ENCODE results near the gene KIRREL3.
"Not testable (repeated sequence)": the region's sequence is repeated elsewhere in the genome, so short reads cannot be mapped to it uniquely, and the experiment has no call there.

KIRREL3 gene

DNA sequence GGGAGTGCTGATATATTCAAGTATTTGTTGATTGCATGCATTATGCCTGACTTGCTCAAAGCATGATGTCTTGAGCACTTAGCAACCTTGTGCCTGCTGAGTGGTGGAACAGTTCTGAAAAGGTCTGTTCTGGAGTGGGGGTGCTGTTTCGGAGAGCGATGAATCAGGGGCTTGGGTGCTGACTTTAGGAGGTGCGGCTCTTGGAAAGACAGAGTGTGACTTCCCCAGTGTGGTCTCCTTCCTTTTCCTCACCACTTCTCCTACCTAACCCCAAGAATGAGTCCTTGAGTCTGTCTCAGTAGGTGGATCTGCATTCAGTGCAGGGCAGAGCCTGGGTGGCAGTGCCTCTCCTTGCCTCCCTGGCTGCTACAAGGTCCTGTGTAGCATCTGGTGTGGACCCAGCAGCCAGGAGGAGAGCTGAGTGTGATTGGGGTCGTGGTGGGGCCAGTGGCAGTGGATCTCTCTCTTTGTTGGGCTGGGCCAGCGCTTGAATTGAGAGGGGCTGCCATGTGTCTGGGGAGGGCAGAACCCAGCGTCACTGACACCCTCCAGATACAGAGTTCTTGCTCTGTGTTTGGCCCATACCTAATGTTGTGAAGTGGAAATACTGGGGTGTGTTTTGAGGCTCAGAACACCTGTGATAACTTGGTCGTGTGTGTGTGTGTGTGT lies 609.1 kb downstream of the KIRREL3 start:
- no peak for FAIRE-seq
- TF ChIP-seq, protein P1, sequence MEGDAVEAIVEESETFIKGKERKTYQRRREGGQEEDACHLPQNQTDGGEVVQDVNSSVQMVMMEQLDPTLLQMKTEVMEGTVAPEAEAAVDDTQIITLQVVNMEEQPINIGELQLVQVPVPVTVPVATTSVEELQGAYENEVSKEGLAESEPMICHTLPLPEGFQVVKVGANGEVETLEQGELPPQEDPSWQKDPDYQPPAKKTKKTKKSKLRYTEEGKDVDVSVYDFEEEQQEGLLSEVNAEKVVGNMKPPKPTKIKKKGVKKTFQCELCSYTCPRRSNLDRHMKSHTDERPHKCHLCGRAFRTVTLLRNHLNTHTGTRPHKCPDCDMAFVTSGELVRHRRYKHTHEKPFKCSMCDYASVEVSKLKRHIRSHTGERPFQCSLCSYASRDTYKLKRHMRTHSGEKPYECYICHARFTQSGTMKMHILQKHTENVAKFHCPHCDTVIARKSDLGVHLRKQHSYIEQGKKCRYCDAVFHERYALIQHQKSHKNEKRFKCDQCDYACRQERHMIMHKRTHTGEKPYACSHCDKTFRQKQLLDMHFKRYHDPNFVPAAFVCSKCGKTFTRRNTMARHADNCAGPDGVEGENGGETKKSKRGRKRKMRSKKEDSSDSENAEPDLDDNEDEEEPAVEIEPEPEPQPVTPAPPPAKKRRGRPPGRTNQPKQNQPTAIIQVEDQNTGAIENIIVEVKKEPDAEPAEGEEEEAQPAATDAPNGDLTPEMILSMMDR (IDR thresholded peaks at IDR 0.05; ENCODE audit: insufficient read depth, missing control alignments): no peak
- DNase-seq (ENCODE audit: insufficient read length, low spot score): no peak

DNA sequence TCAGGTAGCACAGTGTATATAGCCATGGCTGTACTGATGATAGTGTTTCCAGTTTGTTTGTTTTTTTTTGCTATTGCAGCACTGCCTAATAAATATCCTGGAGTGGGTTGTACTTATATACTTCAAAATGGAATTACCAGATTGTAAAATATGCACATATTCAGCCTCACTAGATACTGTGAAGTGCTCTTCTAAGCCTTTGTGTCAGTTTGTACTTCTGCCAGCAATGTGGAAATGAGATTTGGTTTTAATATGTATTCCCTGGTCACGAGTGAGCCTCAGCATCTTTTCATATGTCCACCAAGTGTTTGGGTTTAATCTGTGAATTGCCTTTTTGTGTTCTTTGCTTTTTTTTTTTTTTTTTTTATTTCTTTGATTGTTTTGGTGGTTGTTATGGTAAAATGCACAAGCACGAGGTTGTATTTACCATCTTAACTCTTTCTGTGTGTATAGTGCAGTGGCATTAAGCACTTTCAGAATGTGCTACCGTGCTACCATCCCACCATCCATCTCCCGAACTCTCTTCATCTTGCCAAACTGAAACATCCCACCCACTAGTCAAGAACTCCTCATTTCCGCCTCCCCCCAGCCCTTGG lies 610.2 kb downstream of the KIRREL3 start:
- FAIRE-seq (no peak), DNase-seq (ENCODE audit: insufficient read length, low spot score) (no peak)
- TF ChIP-seq, protein P1 (IDR thresholded peaks at IDR 0.05; ENCODE audit: insufficient read depth, missing control alignments): no peak

DNA sequence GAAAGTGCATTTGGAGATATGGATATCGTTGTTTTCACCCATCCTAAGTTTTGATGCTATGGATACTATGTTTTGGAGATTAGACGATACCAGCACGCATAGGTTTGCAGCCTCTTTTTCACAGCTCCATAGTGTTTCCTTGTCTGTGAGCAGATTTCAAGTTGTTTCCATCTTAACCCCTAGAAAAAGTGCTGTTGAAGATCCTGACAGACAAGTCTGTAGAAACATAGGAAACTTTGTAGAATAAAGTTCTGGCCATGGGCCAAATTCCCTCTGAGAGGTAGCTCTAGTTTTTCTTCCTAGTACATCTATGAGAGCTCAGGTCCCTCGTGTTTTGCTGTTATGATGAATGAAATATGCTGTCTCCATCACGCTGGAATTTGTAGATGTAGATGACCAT lies 612.7 kb downstream of the KIRREL3 start:
- DNase-seq (ENCODE audit: insufficient read length, low spot score): no peak
- FAIRE-seq: no peak
- TF ChIP-seq, protein P1 (IDR thresholded peaks at IDR 0.05; ENCODE audit: insufficient read depth, missing control alignments): no peak

DNA sequence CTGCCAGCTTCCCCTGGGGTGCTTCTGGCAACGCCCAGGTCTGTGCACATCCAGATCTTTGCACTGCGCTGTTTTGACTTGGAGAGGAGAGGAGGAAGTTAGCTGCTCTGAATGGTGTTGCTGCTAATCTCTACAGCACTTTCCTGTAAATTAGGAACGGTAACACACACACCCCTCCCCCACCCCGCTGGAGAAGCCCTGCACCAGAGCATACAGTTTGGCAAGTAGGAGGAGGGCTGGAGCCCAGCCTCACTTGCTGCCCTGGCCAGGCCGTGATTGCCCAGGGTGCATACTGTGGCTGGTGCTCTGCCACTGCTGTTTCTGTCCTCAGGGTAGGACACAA lies 613.9 kb downstream of the KIRREL3 start:
- FAIRE-seq; DNase-seq (ENCODE audit: insufficient read length, low spot score): not testable (repeated sequence)

DNA sequence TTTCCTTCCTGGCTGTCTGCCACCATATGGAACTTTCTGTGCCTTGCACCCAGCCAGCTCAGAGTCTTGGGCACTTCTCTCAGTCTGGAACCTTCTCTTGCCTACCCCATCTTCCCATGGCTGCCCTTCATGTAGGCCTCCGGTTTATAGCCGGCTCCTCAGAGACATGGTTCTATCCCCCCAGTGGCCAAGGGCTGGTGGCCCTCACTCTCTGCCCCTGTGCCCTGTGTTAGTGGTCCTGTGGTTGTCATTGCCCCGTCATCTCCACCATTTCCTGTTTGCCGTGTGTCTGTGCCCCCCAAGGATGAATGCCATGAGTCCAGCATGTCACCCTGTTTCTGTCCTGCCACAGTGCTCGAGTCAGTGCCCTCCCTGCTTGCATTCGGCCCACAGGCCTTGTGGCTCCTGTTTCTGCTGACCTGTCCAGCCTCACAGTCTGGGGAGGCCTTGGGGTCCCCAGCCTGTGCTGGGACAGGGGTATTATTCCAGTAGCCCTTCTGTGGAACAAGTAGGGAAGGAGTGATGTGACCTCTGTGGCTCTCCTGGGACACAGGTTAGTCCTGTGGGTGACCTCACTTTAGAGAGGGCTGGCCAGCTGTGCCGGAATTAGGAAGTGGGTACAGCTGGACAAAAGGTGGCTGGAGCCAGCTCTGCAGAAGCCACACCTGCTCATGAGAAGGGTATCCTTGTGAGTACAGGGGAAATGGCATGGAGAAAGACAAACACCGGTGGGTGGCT lies 614.4 kb downstream of the KIRREL3 start:
- no peak for FAIRE-seq
- no peak for DNase-seq (ENCODE audit: insufficient read length, low spot score)
- TF ChIP-seq, protein P1 (IDR thresholded peaks at IDR 0.05; ENCODE audit: insufficient read depth, missing control alignments): no peak

DNA sequence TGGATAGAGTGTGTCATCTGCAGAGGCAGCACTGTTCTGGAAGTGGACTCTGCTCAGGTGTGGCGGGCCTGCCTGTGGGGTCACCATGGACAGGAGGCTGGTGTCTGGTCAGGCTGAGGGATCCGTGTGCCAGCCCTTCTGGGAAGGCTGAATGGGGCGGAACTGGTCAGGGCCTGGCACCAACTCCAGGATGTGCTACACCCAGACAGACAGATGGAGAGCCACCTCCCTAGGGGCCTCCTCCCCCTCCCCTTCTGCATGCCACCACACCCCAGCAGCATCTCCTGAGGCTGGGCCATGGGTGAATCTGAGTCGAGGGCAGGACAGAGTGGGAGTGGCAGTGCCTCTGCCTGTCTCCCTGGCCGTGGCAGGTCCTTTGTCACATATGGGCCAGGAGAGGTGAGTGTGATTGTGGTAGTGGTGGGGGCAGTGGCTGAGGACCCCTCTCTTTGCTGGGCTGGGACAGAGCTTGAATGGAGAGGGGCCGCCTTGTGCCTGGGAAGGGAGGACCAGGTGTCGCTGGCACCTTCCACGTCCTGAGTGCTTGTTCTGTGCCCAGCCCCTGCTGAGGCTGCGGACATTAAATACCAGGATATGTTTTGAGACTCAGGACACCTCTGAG lies 616.0 kb downstream of the KIRREL3 start:
- TF ChIP-seq, protein P1 (IDR thresholded peaks at IDR 0.05; ENCODE audit: insufficient read depth, missing control alignments): no peak
- FAIRE-seq (no peak), DNase-seq (ENCODE audit: insufficient read length, low spot score) (no peak)

DNA sequence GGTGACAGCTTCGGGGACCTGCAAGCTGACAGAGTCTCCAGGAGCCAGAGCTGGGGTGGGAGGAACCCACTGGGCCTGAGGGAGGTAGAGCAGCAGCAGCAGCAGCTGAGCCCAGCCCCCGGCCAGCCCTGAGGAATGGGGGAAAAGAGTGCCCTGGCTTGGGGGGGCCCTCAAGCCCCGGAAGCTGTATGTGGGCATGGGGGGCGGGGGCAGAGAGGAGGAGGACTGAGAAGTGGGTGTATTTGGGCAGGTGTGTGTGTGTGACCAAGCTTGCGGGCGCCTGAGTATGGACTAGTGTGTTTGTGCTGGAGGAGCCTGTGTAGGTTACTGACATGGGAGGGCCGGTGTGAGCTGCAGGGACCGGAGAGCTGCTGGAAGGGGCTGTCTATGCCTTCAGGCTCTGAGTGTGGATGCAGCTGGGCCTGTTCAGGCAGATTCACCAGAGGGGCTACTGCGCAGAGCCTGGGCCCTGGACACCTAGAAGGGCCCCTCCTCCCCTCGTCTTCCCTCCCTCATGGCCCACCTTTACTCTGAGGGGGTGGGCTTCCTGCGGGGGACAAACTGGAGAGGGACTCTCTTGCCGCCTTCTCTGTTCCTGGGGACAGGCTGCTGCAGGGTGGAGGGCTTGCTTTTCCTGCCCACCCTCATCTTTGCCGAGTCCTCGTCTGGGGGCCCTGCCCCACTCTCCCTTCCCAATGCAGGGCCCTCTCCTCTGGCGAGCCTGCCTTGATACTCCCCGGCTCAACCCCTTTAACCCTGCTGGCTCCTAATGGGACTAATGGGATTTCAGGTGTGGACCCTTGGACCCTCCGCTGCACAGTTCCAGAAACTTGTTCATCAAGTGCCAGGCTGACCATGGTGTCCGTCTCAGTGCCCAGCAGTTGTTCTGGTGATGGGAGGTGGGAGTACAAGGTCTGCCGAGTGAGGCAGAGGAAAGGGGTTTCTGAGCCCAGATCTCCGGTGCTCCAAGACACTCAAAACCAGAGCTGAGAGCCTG lies 616.9 kb downstream of the KIRREL3 start:
- DNase-seq (ENCODE audit: insufficient read length, low spot score) (no peak), FAIRE-seq (no peak)
- TF ChIP-seq, protein P1 (IDR thresholded peaks at IDR 0.05; ENCODE audit: insufficient read depth, missing control alignments): no peak

DNA sequence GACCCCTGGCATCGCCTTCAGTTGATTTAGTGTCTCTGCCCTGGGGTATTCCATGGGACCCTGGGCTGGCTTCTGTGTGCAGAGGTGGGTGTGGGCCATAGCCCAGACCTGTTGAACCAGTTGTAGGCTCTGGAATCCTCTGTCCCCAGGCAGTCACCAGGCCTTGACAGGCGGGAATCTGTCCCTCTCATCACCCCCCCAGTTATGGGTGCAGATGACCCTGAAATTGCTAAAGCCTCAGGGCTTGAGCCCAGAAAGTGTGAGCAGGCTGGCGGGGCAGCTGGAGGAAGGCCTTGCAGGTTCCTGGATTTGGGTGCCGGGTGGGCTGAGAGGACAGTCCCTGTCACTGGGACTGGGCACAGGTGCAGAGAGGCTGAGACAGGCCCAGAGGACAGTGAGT lies 617.9 kb downstream of the KIRREL3 start:
- FAIRE-seq; DNase-seq (ENCODE audit: insufficient read length, low spot score): not testable (repeated sequence)

DNA sequence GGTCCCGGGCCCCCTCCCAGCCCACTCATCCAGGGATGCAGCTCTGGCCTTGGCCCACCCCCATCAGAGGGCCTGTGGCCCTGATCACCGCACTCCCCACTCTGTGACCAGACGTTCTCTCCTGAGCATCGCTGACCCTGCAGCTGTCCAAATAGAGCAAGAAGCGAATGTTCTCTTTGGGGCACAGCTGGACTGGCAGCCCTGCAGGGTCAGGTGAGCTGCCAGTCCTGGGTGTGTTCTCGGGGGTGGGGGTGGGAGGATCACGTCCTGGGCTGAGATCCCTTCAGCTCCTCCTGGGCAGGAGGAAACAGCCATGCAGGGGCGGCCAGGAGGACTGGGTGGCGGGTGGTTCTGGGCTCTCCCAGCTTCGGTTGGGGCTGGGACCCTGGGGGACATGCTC lies 618.6 kb downstream of the KIRREL3 start:
- not testable (repeated sequence) for FAIRE-seq; DNase-seq (ENCODE audit: insufficient read length, low spot score)

All from D721Med (cell line).